ENCODE data around the gene VWA3A.

VWA3A gene

DNA sequence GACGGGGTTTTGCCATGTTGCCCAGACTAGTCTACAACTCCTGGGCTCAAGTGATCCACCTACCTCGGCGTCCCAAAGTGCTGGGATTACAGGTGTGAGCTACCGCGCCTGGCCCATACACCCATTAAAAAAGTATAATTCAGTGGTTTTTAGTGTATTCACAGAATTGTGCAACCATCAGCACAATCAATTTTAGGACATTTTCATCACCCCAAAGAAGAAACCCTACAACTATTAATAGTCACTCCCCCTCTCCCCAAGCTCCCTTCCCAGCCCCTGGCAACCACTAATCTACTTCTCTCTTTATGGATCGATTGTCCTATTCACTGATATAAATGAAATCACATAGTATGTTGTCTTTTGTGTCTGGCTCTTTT lies 109.9 kb downstream of the VWA3A start:
- no peak overlapping the region for H3K27ac ChIP-seq
- TF ChIP-seq, protein P1, sequence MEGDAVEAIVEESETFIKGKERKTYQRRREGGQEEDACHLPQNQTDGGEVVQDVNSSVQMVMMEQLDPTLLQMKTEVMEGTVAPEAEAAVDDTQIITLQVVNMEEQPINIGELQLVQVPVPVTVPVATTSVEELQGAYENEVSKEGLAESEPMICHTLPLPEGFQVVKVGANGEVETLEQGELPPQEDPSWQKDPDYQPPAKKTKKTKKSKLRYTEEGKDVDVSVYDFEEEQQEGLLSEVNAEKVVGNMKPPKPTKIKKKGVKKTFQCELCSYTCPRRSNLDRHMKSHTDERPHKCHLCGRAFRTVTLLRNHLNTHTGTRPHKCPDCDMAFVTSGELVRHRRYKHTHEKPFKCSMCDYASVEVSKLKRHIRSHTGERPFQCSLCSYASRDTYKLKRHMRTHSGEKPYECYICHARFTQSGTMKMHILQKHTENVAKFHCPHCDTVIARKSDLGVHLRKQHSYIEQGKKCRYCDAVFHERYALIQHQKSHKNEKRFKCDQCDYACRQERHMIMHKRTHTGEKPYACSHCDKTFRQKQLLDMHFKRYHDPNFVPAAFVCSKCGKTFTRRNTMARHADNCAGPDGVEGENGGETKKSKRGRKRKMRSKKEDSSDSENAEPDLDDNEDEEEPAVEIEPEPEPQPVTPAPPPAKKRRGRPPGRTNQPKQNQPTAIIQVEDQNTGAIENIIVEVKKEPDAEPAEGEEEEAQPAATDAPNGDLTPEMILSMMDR (conservative IDR thresholded peaks at IDR 0.05): no peak

DNA sequence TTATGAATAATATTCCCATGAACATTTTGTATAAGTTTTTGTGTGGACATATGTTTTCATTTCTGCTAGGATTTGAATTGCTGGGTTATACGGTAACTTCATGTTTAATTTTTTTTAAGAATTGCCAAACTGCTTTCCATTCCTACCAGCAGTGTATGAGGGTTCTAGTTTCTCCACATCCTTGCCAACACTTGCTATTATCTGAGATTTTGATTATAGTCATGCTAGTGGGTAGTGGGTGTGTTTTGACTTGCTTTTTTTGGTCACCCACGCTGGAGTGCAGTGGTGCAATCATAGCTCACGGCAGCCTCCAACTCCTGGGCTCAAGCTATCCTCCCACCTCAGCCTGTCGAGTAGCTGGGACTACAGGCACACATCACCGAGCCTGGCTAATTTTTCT lies 110.8 kb downstream of the VWA3A start:
- TF ChIP-seq, protein P1 (conservative IDR thresholded peaks at IDR 0.05): no peak
- H3K27ac ChIP-seq: no peak overlapping the region

DNA sequence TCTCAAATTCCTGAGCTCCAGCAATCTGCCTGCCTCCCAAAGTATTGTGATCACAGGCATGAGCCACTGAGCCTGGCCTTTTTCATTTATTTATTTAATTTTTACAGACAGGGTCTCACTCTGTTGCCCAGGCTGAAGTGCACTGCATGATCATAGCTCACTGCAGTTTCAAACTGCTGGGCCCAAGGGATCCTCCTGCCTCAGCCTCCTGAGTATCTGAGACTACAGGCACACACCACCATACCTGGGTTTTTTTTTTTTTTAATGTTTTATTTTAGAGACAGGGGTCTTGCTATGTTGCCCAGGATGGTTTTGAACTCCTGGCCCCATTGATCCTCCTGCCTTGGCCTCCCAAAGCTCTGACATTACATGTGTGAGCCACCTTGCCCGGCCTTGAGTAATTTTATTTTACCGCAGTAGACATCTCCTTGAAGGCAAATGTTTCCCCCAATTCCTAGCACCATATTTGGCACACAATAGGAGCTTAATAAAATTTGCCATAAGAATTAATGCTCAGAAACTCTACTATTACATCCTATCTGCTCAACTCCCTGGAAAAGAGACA lies 111.8 kb downstream of the VWA3A start:
- no peak overlapping the region for H3K27ac ChIP-seq
- TF ChIP-seq, protein P1 (conservative IDR thresholded peaks at IDR 0.05): no peak

DNA sequence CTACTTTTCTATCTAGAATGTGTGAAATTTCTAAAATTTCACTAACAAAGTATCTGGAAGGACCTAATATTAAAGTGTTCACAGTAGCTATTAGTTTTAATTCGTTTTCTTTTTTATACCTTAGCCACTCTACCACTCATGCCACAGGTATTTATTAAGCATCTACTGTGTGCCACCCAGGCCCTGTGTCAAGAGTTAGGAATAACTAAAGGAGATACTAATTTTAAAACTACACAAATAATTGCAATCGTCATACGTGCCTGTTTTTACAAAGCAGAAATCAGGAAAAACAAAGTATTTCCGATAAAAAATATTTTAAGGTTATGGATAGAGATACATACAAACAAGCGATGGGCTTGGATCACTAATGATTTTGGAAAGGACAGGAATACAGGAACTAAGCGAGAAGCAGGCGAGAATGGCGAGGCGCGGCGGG lies 113.3 kb downstream of the VWA3A start:
- TF ChIP-seq, protein P1 (conservative IDR thresholded peaks at IDR 0.05): no peak

DNA sequence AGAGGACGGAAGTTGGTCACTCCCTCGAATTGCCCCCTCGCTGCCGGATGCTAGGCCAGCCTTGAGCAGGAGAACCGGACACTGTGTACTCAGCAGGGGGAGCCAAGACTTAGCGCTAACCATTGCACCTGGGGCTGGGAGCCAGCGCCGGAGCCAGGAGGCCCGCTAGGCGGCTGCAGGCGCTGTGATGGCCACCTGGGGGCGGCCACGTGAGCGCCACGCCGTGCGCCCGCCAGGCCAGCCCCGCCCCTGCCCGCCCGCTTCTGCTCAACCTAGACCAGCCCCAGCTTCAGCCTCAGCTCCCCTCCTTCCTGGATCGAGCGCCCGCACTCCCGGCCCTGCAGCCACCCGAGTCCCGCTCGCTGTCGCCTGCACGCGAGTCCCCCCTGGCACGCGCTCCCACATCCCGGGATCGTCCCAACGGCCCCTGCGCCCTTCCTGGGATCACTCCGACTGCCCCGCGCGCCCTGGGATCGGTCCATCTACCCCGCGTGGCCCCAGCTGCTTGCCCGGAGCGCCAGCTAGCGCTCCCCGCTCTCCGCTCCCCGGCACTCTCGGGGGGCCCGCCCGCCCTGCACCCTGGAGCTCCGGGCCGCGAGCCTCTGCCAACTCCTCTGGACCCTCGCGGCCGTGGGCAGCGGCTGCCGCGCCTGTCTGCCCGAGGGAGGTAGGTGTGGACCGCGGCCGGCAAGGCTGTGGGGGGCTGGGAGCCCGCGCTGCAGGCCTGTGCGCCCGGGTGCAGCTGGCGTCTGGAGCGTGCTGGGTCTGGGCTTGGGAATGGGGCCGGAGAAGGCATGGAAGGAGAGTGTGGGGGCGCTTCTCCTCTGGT lies 113.9 kb downstream of the VWA3A start, which contains the start of gene EEF2K:
Gene EEF2K (plus strand): TSS at position 266 of the 829 bp plus-strand sequence. CDS start 19,452 bp downstream, outside the sequence.
- TF ChIP-seq, protein P1 (conservative IDR thresholded peaks at IDR 0.05): peak; percentile 77
- peak within 1 kb of the TSS; percentile 85 for H3K27ac ChIP-seq

More for the DNA sequence above, 113.3 kb downstream of the VWA3A start:
- peak overlapping the region; percentile 85 for H3K27ac ChIP-seq
